ENCODE data around the gene RBM11.

Gene RBM11

GRCh38 chr21:14271053-14271452 is 55.1 kb downstream of the RBM11 start:
- DNase-seq (ENCODE audit: low spot score): no peak

- no peak for DNase-seq (ENCODE audit: low spot score)
These were observed 55.7 kb downstream of the RBM11 start for GRCh38 chr21:14271641-14272040.

GRCh38 chr21:14273736-14274538 is 58.0 kb downstream of the RBM11 start:
- DNase-seq (ENCODE audit: low spot score): no peak

GRCh38 chr21:14275702-14276205 is 59.8 kb downstream of the RBM11 start:
- no peak for DNase-seq (ENCODE audit: low spot score)

Data from kidney capillary endothelial cell (primary cell).